AG09309 (cell line): ENCODE results near the gene DPY19L3.

Experiments
- DNase-seq: peaks from one replicate; pipeline ENCODE4 v3.0.0-alpha.2; 2010; ENCODE audit warnings: low read depth
- H3K4me3 ChIP-seq: 2 replicates; pipeline ENCODE4 v1.5.1; 2011; ENCODE audit warnings: mild to moderate bottlenecking, low read depth, low read length, moderate library complexity; ENCODE audit not compliant: control insufficient read depth
- TF ChIP-seq, protein P1 (sequence below): IDR thresholded peaks from 2 replicates; pipeline ENCODE4 v1.5.1; 2011; ENCODE audit warnings: mild to moderate bottlenecking, low read depth, low read length, inconsistent platforms; ENCODE audit not compliant: insufficient read depth, control insufficient read depth; ENCODE audit errors: missing control alignments

The DPY19L3 gene

DNA sequence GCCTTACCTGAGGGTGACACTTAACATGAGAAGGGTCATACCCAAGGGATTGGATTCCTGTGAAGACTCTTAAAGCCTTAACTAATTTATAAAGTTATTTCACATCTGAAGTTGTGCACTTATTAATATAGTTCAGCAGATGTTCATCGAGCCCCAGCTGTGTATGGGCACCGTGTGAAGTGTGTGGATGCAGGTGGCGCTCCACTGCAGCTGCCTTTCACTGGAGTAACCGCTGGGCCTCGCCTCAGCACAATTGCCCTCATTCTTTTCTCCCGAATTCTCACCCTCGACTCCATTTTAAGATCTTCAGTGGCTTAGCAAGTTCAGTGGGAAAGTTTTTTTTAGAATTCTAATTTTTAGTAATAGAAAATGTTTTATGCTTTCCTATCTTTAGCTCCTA lies 66.2 kb downstream of the DPY19L3 start:
- no peak for DNase-seq
- no peak overlapping the region for H3K4me3 ChIP-seq
- TF ChIP-seq, protein P1, sequence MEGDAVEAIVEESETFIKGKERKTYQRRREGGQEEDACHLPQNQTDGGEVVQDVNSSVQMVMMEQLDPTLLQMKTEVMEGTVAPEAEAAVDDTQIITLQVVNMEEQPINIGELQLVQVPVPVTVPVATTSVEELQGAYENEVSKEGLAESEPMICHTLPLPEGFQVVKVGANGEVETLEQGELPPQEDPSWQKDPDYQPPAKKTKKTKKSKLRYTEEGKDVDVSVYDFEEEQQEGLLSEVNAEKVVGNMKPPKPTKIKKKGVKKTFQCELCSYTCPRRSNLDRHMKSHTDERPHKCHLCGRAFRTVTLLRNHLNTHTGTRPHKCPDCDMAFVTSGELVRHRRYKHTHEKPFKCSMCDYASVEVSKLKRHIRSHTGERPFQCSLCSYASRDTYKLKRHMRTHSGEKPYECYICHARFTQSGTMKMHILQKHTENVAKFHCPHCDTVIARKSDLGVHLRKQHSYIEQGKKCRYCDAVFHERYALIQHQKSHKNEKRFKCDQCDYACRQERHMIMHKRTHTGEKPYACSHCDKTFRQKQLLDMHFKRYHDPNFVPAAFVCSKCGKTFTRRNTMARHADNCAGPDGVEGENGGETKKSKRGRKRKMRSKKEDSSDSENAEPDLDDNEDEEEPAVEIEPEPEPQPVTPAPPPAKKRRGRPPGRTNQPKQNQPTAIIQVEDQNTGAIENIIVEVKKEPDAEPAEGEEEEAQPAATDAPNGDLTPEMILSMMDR: no peak

DNA sequence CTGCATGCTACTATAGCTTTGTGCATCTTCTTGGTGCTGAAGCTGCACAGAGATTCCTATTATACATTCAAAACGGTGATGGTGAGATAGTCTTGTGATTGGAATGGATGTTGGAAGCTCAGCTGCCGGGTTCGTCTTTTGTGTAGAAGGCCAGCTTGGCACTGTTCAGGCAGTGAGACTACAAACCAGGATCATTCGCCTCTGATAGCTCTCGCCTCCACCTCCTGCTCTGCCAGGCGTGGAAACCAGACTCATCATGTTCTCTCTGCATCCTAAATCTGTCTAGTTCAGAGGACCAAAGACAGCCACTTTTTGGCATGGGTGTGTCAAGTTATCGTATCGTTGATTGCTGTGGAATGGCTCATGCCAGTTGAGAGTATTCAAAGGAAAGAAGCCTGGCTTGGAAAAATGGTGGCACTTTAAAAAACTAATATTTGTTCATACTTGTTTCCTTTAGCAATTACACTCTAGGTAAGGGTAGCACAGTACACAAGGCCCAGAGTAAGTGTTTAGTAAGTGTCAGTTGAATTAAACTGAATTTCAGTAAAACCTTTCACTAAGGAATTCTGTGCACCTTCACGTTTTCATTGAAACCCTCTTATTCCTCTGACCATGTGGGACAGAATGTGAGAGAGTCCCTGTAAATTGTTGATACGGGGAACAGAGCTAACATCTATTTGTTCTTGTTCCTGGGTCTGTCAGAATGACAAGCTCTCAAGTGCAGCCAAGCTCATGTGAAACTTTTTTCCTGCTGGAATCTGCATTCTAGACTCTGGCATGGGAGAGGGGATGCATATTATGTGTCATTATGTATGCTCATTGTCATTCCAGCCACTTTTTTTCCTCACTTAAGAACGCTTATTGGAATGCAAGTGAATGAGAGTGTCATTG lies 69.8 kb downstream of the DPY19L3 start:
- TF ChIP-seq, protein P1: no peak
- no peak overlapping the region for H3K4me3 ChIP-seq
- no peak for DNase-seq

DNA sequence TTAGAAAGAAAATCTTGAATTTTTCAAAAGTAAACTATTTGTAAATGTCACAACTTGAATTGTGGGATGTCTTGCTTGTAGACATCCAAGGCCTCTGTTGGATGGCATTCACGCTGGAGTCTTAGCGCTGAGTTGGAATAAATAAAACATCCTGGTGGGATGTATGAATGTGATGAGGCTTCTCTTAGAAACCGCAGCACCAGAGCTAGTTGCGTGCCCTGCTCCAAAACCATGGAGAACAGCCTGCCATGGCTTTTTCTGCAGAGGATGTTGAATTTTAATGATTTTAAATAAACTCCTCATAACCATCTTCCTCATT lies 70.4 kb downstream of the DPY19L3 start:
- H3K4me3 ChIP-seq: no peak overlapping the region
- TF ChIP-seq, protein P1: no peak
- DNase-seq: no peak

DNA sequence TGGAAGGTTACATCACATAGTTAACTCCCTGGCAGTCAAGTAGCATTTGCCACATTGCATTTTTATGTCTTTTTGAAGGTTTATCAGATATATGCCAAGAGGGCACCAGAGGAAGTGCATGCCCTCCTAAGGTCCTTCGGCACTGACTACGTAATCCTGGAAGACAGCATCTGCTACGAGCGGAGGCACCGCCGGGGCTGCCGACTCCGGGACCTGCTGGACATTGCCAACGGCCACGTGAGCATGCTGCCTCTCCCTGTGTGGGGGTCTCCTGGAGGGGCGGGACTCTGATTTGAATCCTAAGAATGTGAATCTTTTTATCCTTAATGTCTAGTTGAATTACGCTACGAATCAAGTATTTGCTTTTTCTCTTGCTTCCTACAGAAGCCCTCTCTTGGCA lies 74.8 kb downstream of the DPY19L3 start:
- no peak for DNase-seq
- no peak overlapping the region for H3K4me3 ChIP-seq
- TF ChIP-seq, protein P1: no peak

DNA sequence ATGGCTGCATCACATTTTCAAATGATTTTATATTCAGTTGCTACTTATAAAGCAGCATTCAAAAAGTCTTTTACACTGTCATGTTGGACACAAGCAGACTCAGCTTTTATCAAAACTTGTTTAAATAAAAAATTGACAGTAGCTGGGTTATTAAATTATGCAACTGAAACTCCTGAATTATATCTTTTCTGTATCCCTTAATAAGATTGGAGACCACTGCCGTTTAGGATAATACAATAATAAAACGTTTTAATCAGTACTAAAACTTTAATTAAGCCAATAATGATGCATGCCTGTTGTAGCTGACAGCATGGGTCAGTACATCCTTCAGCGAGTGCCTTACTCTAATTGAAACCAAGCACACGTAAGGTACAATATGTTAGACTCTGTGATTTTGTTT lies 78.0 kb downstream of the DPY19L3 start:
- TF ChIP-seq, protein P1: no peak
- no peak for DNase-seq
- no peak overlapping the region for H3K4me3 ChIP-seq

DNA sequence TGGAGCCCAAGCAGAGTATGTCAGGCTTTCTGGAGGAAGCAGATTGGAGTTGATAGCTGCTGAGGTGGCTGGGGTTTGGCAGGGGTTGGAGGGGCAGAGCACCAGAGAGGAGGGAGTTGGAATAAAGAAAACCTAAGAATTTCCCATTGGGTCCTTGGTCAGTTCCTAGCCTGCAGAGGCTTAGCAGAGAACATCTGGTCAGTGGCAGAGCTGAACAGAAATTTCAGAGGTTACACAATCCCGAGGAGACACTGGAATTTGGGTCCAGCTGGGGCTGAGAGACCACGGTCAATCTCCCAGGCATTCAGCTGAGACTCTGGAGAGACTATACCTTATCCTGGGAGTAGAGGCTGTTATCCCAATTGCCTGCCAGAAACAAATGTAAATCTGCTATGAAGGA lies 84.4 kb downstream of the DPY19L3 start:
- no peak overlapping the region for H3K4me3 ChIP-seq
- TF ChIP-seq, protein P1: no peak
- DNase-seq: no peak
